GM21717 (cell line): Measurements from ENCODE around the gene KCNQ1.

Source experiments
- ATAC-seq: cut with Tn5 transposase; IDR thresholded peaks from one replicate; pipeline ENCODE4 v1.9.1; 2021; ENCODE audit warnings: mild to moderate bottlenecking, moderate library complexity; ENCODE audit not compliant: unreplicated experiment

KCNQ1 gene

DNA sequence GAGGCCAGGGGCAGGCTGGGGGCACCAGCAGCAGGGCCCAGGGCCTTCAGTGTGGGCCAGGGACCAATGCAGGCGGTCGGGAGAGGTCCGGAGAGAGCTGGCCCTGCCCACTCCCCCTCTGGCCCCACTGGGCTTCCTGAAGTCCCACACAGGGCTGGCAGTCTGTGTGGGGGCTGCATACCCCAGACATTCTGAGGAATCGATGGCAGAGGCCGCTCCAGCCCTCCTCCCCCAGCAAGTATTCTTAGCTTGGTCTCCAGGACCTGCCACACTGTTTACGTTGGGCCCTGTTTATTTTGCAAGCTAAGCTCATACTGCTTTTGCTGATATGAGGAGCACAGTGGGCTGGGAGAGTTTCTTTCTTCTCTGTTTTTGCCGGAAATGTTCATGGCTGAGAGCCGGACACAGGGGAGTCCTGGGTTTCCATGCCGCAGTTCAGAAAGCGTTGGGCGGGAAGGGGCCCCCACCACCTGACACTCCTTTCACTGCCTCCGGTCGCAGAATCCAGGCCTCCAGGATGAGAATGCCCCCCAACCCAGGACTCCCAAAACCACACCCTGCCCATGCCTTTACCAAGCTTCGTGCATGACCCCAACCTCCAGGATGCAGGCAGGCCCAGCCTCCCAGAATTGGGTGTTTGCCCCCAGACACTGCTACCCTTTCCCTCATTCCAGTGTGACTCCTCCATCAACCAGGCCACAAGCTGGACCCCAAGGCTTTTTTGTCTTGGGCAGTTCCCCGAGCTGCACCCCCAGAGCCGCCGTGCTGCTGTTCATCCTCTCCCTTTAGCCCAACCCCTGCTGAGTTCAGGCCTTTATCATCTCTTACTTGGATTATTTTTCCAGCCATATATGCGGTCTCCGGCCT, 336.8 kb downstream of the KCNQ1 start:
- ATAC-seq, result no peak

DNA sequence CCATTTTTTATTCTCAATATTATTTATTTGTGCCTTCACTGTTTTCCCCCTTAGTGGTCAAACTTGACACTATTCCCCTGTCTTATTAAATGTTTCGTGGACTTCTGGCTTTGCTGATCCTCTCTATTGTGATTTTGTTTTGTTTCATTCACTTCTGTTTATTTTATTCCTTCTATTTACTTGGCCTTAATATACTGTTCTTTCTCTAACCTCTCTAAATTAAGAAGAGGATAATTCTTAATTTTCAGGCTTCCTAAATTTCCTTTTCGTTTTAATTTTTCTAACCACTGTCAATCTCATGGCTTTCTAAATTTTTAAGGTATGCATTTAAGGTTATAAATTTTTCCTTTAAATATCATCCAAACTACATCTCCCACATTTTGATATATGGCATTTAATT, 338.0 kb downstream of the KCNQ1 start:
- ATAC-seq, result no peak

DNA sequence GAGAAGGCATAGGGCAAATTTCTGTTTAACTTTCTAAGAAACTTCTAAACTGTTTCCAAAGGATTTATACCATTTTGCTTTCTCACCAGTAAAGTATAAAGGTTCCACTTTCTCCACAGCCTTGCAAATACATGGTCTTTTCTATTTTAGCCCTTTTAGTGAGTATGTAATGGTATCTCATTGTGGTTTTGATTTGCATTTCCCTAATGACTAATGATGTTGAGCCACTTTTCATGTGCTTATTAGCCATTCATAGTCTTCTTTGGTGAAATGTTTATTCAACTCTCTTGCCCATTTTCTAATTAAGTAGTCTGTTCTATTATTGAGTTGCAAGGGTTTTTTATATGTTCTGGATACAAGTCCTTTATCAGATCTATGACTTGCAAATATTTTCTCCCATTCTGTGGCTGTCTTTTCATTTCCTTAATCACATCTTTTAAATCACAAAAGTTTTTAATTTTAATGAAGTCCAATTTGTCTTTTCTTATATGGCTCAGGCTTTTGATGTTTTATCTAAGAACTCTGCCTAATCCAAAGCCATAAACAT, 338.8 kb downstream of the KCNQ1 start:
- no peak for ATAC-seq

DNA sequence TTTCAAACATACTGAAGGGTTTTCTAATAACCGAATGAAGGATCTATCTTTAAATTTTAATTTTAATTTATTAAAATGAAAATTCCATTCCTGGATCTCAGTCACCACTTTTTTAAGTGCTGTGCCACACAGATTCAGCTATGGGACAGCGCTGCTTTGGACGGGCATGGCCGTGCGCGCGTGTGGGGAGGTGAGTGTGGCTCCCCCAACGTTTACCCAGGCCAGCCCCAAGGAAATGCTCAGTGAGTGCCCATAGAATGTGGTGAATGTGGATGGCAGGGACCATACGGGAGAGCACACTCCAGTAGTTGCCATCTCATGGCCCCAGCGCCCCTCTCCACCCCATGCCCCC, 343.0 kb downstream of the KCNQ1 start:
- no peak for ATAC-seq

DNA sequence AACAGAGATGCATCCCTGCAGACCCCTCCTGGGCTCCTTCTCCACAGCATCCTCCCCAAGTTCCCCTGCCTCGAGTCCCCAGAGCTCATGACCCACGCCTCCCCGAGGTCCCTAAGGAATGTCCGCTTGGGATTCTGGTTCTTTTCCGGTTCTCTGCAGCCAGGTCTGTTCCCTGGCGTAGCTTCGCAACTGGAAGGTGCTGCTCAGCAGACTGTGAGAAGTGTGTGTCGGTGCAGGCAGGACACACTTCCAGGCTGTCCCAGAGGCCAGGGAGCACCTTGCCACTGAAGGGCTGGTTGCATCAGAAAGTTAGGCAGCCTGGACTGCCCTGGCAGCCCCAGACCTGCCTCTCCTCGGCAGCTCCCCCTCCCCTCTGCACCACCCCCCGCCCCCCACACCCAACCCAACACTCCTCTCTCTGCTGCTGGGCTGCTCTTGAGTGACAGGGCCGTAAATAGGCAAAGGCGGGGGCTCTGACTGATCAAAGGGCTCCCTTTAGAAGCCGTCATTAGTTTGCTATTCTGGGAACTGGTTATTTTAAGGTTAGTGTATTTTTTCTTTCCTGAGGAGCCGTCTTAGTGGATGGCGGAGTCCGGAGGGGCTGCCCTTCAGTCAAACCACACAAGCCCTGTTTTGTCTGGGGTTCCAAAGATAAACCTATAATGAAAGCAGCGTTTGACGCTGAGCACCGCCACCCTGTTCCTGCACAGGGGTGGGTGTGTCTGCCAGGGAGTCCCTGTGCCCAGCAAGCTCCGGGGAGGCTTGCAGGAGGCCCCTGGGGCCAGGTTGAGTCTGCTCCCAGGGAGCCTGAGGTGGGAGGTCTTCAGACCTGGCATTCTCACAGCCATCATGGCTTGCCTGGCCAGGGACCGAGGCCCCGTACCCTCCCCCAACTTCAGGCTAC, 343.6 kb downstream of the KCNQ1 start:
- no peak for ATAC-seq

DNA sequence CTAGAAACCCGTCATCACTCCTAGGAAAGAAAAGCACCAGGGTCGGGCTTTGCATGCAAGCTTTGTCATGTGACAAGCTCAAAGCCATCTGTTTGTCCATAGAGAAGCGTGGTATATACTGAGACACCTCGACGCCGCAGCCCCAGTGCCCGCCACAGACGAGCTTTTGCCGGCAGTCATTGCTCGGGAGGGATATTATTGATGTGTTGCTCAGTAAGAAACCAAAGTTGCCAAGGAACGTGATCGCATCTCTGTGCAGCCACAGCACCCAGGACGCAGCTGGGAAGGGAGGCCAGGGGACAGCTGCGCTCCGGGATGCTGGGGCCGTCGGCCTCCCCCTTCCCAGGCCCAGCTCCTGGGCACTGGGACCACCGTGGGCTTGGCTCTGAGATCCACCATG, 344.5 kb downstream of the KCNQ1 start:
- no peak for ATAC-seq

DNA sequence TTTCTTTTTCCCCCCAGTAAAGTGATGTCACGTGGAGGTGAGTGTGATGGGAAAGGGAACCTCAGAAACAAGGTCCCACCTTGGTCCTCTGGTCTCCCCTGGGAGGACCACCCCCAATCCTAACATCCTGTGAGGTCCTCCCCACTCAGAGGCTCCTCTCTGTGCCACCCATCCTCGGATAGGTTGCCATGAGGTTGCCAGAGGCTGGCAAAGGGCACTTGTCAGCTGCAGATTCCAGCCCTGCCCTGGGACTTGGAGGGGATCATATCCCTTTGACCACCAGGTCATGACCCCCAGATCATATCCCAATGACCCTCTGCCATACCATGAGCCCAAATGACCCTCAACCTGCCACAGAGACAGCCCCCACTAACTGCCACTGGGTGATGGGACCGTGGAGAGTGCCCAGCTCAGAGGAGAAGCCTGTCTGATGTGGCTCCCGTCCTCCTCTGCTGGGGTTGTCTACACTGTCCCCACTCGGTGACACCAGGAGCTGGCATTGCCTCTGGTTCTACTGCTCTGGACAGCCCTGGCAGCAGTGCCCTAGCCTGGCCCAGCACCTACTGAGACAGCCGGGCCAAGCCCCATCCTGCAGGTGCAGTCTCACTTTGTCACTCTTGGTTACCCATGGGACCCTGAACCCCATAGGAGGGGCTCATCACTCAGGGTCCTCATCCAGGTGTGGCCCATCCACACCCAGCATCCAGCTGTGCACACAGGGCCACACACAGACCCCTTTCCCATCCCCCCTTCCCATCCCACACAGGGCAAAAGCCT, 345.2 kb downstream of the KCNQ1 start:
- ATAC-seq, result no peak

DNA sequence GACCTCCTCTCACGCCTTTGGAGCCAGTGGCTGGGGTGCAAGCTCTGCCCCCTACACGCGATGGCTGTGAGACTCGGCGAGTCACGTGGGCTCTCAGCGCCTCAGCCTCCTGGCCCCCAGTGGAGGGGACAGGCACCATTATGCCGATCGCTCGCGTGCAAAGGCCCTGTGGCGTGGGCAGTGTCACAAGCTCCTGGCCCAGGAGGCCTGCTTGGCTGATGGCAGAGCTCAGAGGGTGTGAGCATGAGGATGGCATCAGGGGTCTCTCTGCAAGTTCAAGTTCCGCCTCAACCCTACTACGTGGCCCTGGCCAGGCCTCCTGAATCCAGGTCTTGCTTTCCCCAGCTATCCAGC, 345.7 kb downstream of the KCNQ1 start:
- no peak for ATAC-seq

DNA sequence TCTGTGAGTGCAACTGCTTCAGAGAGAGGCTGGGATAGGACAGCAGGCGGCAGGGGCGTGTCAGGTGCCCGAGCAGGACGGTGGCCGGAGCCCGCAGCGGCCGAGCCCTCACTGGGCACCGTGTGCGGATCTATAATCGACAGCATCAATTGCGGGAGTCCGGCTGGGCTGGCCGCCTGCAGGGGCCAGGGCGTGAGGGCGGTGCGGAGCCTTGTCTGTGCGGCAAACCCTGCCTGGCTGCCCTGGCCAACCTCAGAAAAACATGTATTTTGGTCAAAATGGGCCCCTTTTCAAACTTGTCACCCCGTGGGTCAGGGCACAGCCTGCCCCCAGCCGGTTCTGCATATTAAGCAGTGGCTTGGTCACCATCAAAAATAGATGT, 346.3 kb downstream of the KCNQ1 start:
- ATAC-seq, result no peak

DNA sequence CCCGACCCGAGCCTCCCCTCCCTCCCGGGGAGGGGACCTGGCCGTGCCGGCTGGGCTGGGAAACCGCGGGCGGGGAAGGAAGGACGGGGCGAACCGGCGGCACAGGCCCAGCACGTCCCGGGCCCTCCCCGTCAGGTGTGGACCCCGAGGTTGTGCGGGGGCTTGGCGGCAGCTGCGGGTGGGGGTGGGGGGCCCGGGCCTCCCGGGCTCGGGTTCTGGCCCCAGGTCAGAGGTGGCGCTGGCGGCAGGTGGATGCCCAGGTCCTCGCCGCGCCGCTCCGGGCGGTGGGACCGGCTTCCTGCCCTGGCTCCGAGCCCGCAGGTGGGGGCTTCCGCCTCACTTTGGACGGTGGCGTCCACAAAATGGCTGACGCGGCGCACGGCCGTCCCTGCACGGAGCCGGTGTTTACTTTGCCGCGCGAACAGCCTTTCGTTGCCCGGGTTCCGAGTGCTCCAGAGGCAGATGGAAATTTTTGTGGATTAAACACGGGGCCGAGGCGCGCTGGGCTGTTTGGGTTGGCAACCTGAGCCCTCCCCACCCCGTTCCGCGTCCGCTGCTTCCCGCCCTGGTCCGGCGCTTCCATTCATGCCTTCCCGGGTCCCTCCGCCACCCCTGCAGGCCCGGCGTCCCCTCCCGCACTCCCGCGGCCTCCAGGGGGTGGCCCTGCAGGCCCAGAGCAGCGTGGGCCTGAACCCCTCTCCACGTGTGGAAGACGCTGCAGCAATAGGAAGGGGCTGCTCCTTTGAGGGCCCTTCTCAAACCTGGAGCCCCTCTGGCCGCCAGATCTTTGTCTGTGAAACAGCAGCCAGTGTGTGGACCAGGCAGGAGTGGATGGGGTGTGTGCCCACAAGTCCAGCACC, 346.9 kb downstream of the KCNQ1 start:
- no peak for ATAC-seq

DNA sequence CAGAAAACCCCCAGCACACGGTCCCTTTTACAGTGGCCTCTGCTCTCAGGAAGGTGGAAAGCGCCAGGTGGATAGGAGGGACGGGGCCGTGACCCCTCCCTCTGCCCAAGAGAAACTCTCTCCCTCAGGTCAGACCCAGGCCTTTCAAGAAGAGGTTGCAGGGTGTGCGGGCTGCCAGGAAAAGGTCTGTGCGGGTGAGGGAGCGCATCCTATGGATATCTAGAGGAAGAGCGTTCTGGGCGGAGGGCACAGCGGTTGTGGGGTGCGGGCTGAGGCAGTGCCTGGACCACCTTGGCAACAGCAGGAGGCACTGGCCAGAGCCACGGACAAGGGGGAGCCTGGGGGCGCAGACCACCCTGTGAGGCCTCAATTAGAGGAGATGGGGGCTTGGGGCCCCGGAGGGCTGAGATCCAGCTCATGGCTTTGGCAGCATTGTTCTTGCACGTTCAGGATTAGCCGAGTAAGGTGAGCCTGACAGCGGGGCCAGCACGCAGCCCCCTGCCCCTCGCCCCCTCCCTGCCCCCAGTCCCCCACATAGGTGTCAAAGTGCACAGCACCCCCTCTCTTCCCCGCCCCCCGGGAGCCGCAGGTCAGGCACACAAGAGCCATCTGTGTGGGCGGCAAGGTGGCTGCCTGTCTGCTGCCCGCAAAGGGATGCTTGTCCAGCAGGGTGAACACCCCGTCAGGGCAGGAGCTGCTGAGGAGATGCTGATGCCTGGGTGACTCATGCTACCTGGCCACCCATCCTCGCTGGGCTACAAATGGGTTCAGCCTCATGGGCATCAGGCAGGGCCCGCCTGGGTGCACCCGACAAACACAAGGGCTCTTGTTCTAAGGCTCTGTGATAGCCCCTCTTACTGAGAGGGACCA, 347.8 kb downstream of the KCNQ1 start:
- ATAC-seq, result no peak

DNA sequence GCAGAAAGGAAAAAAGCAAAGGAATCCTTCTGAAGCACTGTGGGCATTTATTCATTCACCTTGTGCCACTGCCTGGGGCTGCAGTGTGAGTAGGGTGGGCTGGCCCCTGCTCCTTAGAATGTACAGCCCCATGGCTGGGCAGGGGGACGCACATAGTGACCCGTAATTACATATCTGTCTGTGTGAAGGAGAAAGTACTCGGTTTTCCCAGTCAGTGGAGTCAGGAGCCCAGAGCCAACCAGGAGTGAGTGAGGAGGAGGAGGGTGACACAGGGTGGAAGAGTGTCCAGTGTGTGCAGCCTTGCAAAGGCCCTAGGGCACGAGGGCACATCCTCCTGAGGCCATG, 348.9 kb downstream of the KCNQ1 start:
- ATAC-seq, result no peak

DNA sequence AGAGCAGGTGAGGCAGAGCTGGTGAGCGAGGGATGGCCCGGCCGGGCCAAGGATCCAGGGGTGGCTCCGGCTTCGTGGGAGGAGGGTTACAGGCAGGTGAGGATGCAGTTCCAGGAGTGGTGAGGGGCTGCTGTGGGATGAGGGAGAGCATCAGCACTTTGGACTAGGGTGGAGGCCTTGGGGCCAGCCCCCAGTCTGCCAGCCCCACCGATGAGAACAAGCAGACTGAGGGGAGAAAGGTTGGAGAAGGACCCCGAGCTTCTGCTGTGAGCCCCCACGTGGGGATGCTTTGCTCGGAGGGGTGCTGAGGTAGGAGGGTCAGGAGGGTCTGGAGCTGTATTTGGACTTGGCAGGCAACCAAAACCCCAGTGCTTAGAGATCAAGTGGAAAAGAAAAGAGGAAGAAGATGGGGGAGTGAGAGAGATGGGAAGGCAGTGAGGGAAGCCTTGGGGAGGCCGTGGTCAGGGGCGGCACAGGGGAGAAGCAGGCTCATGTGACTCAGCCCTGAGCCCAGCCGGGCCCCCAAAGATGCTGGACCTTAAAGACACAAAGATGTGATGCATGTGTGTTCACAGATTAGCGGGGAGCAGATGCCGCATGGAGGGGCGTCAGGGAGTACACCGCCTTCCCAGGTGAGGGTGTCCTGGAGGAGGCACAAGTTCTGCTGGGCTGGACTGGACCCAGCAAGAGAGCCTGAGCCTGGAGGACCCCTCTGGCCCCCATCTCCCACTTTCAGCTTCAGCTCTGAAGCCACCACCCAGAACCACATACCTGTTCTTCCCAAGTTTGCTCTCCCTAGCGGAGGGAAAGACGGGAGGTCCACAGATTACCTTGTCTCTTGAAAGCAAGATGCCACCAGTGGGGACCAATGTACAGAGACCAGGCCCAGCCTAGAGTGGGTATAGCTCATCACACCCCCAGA, 349.5 kb downstream of the KCNQ1 start:
- ATAC-seq, result no peak

DNA sequence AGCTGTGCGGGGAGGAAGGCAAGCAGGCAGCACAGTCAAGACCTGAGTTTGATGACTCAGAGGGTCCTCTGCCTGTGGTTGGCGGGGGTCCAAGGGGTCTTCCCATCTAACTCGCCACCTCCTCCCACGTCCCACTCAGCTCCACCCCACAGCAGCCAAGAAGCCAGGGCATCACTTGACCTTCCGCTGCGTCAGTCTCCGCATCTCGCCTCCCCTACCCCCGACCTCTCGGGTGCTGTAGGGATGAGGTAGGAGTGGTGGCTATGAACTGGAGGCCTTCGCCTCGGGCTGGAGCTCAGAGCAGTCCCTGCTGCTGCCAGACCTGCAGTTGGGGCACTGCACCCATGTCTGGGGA, 350.1 kb downstream of the KCNQ1 start:
- no peak for ATAC-seq

DNA sequence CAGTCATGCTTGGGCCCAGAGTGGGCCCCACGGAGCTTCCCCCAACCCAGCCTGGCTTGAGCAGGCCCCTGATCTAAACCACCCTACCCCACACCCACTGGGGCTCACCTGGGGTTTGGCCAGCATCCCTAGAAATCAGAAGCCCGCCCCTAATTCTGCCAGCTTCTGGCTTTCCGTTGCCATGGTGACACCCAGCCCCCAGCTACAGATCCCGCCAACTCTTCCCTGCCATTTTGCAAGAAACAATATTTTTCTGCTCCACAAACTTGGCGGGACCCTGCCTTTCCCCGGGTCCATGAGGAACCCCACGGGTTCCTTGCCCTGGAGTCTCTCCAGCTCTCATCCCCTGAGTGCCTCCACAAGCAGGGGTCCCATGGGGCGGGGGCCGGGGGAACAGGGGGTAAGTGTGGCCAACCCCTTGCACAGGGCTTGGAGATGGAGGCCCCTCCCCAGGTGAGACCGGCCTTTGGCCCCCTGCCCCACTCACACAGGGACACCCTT, 350.7 kb downstream of the KCNQ1 start:
- no peak for ATAC-seq

DNA sequence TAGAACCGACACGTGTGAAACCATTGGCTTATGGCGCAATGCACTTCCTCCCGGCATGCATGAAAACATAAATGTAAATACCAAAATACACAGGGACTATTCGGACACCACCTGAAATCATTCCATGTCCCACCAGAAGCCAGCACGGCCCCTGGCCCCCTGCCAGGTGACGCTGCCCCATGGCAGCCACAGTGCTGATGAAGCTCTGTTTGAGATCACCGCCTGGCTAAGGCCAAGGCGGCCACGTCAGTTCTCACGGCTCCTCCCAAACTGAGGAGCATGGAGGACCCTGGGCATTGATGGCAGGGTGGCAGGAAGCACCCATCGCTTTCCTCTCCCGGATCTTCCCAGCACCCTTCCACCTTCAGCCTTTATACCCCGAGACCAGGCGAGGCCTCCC, 351.3 kb downstream of the KCNQ1 start:
- ATAC-seq, result no peak

DNA sequence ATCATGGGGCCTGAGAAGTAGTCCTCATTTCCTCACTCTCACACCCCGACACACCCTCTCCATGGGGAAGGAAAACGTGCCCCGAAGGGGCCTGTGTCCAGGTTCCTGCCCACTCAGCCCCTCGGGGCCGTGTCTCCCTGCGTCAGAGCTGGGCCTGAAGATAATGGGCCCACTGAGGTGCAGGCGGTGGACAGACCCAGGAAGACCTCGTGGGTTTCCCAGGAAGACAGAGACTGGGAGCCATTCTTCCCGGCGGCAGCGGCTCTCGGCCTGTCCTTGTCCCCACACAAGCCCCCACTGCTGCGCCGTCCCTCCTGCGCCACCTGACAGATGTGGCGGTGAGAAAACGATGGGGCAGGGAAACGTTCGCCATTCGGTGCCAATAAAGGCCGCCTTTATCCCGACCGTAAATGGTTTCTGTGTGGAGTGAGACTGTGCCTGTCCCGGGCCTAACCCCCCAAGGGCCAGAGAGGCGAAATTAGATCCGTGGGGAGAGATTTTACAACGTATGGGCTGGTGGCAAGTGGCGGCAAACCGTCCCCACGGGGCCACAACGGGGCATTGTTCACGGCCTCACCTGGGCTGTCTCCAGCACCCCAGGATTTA, 351.8 kb downstream of the KCNQ1 start:
- ATAC-seq, result no peak
